ENCODE data around the gene ACLY. TPM values are rescaled to one million over a fixed set of nuclear protein-coding genes. Genes with fewer than 3 reads are reported as not detected.

ACLY gene
- total RNA-seq: 140 TPM
- long read RNA-seq, full-length matches to known transcripts: 14 of 86 reads
- long read RNA-seq, partial matches to known transcripts: 57 of 86 reads
- long read RNA-seq, other reads (novel, unspliced or antisense): 15 of 86 reads

DNA sequence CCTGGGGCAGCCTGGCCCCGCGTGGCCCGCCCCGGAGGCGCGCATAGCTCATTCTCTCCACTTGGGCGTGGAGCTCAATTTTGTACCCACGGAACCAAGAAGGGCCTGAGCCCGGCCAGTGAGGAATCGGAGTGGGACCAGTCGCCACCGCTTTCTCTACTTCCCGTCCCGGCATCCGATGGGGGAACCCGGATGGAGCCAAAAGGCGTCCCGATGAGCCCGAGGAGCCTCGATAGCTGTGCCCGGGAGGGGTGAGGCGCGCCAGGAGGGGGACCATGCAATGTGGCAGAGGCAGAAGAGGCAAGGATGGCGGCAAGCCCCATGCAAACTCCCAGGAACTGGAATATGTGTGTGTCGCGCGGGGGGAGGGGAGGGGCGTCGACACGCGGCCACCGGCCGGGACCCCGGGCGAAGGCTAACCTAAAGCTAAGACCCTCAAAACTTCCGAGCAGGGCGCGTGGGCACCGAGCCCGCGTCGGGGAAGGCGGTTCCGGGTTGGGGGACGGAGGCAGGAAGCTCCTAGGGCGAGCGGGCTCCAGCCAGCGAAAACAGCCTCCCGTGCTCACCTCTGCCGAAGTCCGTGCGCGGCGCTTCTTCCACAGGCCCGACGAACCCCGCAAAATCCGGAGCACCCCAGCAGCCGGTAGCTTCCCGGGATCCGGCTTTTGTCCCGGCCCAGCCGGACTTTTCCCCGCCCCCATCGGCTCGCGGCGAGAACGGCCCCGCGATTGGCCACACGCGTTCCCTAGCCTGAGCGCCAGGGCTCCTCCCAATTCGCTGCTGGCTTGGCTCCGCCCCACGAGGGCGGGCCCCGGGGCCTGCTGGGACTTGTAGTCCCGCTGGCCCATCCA lies at the start of gene ACLY:
Gene ACLY (minus strand): TSS at position 638 of the 851 bp plus-strand sequence. CDS start 5,078 bp downstream, outside the sequence.
- peak; percentile 99 for DNase-seq (ENCODE audit: low spot score)

DNA sequence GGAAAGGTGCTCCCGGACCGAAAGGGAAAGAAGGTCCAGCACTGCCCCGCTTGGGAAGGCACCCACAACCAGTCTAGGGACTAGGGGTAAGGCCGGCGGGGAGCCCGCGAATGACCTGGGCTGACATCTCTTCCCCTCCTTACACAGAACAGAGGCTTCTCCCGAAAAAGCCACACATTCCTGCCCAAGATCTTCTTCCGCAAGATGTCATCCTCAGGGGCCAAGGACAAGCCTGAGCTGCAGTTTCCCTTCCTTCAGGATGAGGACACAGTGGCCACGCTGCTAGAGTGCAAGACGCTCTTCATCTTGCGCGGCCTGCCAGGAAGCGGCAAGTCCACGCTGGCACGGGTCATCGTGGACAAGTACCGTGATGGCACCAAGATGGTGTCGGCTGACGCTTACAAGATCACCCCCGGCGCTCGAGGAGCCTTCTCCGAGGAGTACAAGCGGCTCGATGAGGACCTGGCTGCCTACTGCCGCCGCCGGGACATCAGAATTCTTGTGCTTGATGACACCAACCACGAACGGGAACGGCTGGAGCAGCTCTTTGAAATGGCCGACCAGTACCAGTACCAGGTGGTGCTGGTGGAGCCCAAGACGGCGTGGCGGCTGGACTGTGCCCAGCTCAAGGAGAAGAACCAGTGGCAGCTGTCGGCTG lies 49.3 kb upstream of the ACLY start:
- no peak for DNase-seq (ENCODE audit: low spot score)

DNA sequence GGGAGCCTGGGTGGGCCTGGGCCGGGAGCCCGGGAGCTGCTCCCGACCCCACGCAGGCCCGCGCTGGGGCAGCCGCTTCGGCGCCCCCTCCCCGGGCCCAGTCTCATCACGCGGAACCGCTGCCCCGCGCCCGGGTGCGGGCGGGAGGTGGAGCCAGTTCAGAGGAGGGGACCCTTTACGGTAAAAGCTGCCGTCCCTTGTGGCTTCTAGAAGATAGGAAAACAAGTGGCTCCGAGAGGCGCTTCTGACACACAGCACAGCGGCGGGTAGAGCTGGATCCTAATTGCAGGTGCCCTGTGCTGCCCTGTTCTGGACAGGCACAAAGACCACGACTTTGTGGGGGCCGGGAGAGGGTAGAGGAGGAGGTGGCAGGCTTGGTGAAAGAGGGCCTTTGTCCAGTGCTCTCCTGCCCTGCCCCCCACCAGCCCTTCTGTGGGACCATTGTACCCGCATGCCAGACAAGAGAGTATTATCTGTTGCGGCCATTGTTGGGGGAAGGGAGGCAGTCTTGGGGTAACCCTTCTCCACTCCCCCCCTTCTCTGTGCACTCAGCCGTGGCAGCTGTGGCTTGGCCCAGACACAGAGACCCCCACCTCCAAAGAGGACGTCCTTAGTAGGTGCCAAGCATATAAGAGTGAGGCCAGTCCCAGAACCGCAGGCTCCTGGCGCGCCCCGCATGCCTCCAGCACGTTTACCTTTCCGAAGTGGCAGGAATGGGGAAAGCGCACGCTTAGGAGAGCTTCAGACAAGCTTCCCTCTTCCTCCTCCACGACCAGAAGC lies 48.6 kb upstream of the ACLY start:
- DNase-seq (ENCODE audit: low spot score): no peak

DNA sequence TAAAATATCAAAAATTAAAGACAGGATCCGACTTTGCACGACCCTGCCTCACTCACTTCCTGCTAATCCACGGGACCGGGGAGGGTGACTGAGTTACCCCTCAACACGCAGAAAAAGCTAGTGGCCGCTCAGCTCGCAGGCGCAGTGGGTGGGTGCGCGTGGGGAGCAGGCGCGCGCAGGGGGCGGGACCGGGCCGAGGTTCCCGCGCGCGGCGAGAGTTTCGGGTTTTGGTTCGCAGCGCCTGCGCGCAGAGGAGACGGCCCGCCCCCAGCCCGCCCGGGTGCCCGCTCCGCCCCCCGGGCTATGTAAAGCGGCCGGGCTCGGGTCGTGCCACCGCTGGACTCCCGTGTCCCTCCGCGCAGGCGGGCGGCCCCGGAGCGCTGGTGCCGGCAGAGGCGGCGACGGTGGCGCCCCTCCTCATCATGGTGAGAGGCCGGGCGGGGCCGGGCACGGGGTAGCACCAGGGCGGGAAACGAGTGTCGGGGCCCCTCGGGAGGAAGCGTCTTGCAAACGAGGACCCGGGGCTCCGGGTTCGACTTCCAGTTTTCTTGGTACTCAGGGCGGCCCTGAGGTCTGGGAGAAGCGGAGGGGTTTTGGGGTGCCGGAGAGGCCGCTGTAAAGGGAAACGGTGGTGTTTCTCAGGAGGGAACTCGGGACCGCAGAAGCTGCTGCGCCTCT lies 47.9 kb upstream of the ACLY start, which contains the start of gene CNP:
Gene CNP (plus strand): TSS at position 333 of the 678 bp plus-strand sequence. CDS start 90 bp downstream, at position 423.
- DNase-seq (ENCODE audit: low spot score): peak; percentile 98

DNA sequence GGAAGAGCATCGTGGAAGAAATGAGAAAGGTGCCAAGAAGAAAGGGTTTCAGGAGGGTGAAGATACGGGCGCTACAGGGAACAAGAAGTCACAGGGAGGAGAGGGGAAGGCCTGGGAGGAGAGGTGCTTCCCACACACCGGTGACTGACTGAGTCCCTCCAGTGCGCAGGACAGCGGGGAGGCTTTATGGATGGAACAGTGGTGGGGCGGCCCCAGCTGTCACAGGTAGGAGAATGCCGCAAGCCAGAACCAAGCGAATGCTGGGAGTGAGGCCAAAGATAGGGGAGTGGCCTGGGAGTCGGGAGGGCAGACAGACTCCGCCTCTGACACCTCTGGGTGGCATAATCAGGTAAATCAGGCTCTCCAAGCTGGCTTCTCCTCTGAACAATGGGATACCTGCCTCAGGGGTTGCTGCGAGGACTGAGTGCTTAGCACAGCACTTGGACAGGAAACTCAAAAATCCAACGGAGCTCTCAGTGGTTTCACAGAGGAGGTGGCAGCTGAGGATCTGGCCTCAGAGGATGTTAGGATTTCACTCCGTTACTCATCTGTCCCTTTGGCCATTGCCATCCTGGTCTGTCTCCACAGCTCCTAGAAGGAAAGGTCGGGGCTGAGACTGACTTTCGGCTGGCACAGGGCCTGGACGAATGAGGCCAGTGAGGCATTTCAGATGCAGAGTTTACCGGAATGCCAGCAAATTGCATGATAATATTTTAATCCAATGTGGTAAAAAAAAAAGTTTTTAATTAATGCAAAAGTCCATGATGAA lies 47.1 kb upstream of the ACLY start:
- no peak for DNase-seq (ENCODE audit: low spot score)

DNA sequence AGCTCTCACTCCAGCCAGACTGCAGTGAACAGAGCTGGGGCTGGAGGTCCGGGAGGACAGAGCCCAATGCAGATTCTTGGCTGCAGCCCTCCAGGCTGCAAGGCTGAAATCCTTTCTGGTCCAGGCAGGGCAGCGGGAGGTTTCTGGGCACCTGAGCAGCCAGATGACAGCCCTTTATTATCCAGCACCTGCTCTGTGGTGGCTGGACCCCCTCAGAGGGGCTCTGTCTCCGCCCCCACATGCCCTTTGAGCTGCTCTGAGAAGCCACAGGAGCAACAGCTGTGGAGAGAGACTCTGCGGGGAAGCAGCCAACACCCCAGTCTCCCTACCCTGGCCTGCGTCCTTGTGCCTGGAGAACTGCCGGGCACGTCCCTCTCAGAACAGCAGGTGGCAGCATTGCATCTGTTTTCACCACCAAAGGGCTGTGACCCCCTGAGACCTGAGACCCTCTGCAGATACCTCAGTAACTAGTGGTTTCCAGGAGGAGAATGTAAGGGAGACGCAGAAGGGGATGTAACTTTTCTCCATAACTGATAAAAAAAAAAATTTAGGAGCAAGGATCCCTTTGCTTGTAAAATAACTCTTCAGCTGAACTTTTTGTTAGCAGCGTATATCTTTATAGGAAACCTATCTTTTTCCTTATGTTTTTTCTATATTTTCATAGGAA lies 44.1 kb upstream of the ACLY start:
- DNase-seq (ENCODE audit: low spot score): no peak

DNA sequence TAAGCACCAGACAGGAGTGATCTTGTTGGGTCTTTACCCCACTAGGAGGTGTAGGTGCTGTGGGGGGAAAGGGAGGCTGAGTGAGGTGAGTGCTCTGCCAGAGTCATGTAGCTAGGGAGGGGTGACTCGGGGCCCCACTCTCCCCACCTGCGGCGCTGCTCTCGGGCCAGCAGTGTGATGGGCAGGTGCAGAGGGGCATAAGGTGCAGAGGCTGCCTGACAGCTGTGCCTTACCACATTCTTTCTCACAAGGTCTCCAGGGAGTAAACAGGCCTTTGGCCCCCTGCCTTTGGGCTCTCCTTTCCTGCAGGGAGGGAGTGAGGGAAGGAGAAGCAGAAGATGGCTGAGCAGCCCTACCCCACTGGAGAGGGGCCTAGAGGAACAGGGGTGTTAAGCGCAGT lies 43.4 kb upstream of the ACLY start:
- DNase-seq (ENCODE audit: low spot score): no peak

DNA sequence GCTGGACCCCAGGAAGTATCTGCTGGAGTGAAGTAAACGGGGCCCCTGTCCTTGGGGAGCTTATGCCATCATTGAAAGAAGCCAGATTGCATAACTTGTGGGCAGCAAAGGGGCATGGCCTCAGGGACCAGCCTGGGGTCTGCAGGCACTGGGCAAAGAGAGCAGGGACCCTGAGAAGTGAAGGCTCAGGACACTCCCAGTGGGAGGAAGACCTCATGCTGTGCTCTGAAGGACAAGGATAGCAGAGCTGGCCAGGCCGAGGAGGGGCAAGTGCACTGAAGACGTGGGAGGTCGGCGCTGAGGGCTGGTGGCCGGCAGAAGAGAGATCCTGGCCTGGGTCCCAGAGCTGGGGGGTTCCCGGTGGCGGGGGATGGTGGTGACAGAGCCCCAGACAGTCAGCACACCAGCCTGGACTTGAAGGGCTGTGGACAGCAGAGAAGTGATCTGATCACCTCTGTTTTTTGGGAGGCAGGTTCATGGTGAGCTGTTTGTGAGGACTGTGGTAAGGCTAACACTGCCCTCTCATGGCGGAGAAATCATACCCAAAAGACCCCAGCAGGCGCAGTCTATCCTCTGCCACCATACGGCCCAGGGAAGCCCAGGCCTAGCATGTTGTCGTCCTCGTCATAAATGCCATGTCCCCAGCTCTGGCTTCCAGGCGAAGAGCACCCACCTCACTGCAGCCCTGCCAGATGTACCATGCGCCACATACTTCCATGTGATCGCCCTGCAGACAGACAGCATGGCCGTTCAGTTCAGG lies 40.8 kb upstream of the ACLY start:
- DNase-seq (ENCODE audit: low spot score): no peak

DNA sequence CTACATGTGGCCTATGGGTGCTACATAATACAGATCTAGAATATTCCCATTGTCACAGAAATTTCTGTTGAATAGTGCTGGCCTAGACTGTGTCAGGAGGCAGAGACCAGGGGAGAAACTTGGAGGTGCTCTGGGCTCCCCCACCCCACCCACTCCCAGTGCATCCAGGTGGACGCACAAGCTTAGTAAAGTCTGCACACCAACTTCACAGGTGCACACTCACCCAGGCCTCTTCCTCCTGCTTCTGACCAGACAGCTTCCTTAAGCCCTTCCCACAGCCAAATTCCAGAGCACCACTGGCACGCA lies 40.2 kb upstream of the ACLY start:
- DNase-seq (ENCODE audit: low spot score): no peak

DNA sequence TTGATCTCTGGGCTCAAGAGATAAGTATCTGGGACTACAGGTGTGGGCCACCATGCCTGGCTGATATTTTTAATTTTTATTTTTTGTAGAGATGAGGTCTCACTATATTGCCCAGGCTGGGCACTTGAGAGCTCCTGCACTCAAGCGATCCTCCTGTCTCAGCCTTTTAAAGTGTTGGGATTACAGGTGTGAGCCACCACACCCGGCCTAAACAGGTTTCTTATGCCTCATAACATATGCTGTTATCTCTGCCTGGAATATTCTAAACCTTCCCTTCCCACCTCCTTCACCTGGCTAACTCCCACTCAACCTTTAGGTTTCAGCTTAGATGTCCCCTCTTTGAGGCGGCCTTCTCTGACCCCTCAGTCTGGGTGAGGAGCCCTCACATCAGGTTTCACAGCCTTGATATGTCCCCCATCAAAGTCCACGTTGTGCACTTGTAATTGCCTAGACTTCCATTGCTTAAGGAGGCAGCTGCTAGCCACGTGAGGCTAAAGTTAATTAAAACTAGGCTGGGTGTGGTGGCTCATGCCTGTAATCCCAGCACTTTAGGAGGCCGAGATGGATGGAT lies 39.2 kb upstream of the ACLY start:
- no peak for DNase-seq (ENCODE audit: low spot score)

DNA sequence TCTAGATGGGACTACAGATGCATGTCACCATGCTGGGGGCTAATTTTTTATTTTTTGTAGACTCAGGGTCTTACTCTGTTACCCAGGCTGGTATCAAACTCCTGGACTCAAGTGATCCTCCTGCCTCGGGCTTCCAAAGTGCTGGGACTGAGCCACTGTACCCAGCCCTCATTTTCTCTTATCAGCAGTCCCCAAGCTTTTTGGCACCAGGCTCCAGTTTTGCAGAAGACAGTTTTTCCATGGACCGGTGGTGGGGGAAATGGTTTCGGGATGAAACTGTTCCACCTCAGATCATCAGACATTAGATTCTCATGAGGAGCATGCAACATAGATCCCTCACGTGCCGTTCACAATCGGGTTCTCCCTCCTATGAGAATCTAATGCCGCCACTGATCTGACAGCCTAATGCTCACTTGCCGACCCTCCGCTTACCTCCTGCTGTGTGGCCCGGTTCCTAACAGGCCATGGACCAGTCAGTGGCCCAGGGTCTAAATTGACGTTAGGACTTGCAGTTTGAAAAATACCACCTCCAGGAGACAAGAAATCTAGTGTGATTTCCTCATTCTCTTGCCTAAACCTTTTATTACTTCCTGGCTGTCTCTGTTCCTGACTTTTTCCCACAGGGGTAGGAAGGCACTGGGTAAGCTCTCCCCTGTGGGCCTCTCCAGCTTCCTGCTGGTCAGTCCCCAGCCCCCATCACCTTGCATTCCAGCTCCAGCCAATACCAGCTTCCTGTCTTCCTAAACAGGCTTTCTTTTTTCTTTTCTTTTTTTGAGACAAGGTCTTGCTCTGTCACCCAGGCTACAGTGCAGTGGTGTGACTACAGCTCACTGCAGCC lies 38.5 kb upstream of the ACLY start:
- no peak for DNase-seq (ENCODE audit: low spot score)

DNA sequence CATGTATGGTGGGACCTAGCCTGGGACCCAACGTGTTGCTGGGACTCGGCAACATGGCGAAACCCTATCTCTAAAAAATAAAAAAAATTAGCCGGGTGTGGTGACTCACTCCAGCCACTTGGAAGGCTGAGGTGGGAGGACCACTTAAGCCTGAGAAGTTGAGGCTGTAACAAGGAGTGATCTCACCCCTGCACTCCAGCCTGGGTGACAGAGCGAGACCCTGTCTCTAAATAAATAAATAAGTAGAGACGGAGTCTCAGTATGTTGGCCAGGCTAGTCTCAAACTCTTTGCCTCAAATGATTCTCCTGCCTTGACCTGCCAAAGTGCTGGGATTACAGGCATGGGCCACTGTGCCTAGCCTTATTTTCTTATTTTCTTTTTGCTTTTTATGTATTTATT lies 37.8 kb upstream of the ACLY start:
- no peak for DNase-seq (ENCODE audit: low spot score)

DNA sequence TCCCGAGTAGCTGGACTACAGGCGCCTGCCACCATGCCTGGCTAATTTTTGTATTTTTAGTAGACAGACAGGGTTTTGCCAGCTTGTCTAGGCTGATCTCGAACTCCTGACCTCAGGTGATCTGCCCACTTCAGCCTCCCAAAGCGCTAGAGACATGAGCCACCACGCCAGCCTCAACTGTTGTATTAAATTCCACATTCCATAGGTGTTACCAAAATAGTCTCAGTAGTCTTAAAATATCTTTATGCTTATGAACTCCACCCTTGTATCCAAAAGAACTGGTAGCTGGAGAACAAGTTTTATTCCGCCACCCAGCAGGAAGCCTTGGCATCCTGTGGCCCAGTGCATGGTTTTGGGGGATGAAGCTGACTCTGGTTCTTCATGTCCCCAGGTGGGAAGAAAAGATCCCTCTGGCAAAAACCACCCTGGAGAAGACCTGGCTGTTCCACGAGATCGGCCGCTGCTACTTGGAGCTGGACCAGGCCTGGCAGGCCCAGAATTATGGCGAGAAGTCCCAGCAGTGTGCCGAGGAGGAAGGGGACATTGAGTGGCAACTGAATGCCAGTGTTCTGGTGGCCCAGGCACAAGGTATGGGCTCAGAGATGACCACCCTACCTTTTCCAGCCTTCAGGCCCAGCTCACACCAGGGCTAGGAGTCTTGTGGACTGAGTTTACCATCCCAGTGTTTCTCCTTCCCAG lies 30.2 kb upstream of the ACLY start:
- DNase-seq (ENCODE audit: low spot score): no peak

DNA sequence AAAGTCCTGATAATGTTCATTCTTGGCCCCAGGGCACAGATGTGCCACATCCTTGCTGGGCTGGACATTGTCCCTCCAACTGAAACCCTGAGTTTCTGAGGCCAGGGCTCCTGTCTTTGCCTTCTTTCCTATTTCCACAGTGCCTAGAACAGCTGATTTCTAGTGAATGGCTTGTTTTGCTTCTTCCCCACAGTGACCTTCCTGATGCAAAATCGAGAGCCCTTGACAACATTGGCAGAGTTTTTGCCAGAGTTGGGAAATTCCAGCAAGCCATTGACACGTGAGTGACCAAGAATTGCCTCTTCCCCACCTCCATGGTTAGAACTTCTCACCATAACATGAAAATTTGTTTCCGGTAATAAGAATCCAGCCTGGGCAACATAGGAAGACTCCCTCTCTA lies 26.2 kb upstream of the ACLY start:
- DNase-seq (ENCODE audit: low spot score): no peak

DNA sequence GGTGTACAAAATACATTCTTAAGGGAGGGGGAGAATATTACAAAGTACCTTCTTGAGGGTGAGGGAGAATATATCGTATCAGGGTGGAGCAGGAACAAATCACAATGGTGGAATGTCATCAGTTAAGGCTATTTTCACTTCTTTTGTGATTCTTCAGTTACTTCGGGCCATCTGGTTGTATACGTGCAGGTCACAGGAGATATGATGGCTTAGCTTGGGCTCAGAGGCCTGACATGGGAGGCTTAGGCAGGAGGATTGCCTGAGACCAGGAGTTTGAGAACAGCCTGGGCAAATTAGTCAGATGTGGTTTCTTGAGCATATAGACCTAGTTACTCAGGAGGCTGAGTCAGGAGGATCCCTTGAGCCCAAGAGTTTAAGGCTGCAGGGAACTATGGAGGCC lies 24.7 kb upstream of the ACLY start:
- DNase-seq (ENCODE audit: low spot score): no peak

DNA sequence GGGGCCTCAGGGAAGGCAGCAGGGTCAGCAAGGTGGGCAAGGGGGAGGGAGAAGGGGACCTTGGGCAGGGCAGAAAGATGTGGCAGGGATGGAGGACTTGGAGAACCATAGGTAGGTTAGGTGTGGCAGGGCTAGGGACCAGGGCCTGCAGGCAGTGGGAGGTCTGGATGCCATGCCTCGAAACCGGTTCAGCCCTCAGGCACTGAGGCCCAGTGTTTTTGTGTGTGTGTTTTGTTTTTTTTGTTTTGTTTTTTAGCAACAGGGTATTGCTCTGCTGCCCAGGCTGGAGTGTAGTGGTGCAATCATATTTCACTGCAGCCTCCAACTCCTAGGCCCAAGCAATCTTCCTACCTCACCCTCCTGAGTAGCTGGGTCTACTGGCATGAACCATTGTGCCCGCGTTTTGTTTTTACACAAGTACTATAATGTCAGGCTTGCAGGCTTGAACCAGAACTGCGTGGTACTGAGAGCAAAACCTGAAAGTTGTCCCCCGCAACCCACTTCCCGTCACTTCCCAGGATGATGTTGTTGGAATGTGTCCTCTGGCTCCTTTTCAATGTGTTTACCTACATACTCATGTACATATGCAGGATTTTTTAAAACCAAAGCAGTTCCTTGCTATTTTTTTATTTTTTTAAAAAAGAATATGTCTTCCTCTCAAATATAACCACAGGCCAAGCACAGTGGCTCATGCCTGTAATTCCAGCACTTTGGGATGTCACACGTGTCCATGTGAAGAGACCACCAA lies 24.0 kb upstream of the ACLY start:
- no peak for DNase-seq (ENCODE audit: low spot score)

Data from mesenteric fat pad (tissue), 1 donor.